Testis (tissue), 2 donors: ENCODE data around the gene NTM.

ENCODE experiments used
- POLR2A ChIP-seq: fragments of 450-650 bp; IDR thresholded peaks from one replicate; pipeline ENCODE4 v1.6.1; 2017; ENCODE audit warnings: antibody characterized with exemption, mild to moderate bottlenecking, moderate library complexity
- TF ChIP-seq, protein P1 (sequence below), 3 experiments: fragments of 450-650 bp in 2 of 3; fragments of 200-600 bp in 1 of 3; sonication (generic) in 1 of 3; IDR thresholded peaks; one replicate each; pipeline ENCODE4 v1.5.1; 2016 to 2019; ENCODE audit warnings: antibody characterized with exemption in 3 of 3, mild to moderate bottlenecking in 2 of 3, moderate library complexity in 1 of 3

DNA sequence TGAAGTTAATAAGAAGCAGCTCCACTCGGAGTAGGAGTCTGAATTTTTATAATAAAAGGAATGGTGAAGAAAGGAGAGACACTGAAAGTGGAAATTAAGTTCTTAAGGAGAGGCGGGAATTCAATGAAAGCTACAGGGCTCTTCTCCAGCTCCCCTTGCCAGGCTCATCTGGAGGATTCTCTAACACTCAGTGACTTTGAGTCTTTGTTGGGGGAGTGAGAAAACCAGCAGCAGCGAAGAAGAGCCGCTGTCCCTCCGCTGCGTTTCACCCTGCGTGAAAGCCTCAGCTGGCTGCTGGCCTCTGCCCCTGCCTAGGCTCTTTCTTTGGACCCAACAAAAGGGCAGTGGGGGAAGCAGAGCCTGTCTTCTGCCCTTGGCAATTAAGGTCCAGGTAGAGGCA is 113.0 kb downstream of the NTM start:
- TF ChIP-seq, protein P1, sequence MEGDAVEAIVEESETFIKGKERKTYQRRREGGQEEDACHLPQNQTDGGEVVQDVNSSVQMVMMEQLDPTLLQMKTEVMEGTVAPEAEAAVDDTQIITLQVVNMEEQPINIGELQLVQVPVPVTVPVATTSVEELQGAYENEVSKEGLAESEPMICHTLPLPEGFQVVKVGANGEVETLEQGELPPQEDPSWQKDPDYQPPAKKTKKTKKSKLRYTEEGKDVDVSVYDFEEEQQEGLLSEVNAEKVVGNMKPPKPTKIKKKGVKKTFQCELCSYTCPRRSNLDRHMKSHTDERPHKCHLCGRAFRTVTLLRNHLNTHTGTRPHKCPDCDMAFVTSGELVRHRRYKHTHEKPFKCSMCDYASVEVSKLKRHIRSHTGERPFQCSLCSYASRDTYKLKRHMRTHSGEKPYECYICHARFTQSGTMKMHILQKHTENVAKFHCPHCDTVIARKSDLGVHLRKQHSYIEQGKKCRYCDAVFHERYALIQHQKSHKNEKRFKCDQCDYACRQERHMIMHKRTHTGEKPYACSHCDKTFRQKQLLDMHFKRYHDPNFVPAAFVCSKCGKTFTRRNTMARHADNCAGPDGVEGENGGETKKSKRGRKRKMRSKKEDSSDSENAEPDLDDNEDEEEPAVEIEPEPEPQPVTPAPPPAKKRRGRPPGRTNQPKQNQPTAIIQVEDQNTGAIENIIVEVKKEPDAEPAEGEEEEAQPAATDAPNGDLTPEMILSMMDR (IDR thresholded peaks at IDR 0.05), result no peak
- no peak for TF ChIP-seq POLR2A
